DND-41 (cell line): ENCODE measurements around the gene OTUD5.
"Not testable (repeated sequence)": the region's sequence is repeated elsewhere in the genome, so short reads cannot be mapped to it uniquely, and the experiment has no call there.

Experiments
- ATAC-seq: fragments of 200-7000 bp; cut with Tn5 transposase; 3 replicates; pipeline ENCODE4 v1.9.1; 2021; ENCODE audit warnings: low read depth; ENCODE audit not compliant: insufficient read depth
- DNase-seq: peaks from one replicate; pipeline ENCODE4 v3.0.0-alpha.2; 2020
- H2AFZ ChIP-seq: 2 replicates; pipeline ENCODE4 v1.6.0; 2012; ENCODE audit warnings: low read depth, low read length
- H3K27ac ChIP-seq: 2 replicates; pipeline ENCODE4 v1.5.1; 2012; ENCODE audit warnings: low read length, inconsistent platforms
- H3K27me3 ChIP-seq: fragments of 200-600 bp; sonication (generic); 2 replicates; pipeline ENCODE4 v1.6.0; 2012; ENCODE audit warnings: low read length, mild to moderate bottlenecking, inconsistent platforms; ENCODE audit not compliant: insufficient read depth, poor library complexity
- H3K36me3 ChIP-seq: 2 replicates; pipeline ENCODE4 v1.5.1; 2012; ENCODE audit warnings: low read length, inconsistent platforms; ENCODE audit not compliant: insufficient read depth
- H3K4me1 ChIP-seq: 2 replicates; pipeline ENCODE4 v1.5.1; 2012; ENCODE audit warnings: mild to moderate bottlenecking, low read length; ENCODE audit not compliant: insufficient read depth
- H3K4me2 ChIP-seq: 2 replicates; pipeline ENCODE4 v1.6.0; 2012; ENCODE audit warnings: mild to moderate bottlenecking, moderate library complexity, low read length, inconsistent platforms; ENCODE audit not compliant: insufficient read depth
- H3K4me3 ChIP-seq, 2 experiments: fragments of 200-600 bp in 1 of 2; shearing (Covaris generic) in 1 of 2; 2 replicates each; pipeline ENCODE4 v1.5.1; 2012 to 2016; ENCODE audit warnings: inconsistent platforms in 2 of 2, low read length in 2 of 2, mild to moderate bottlenecking in 2 of 2, low read depth in 1 of 2, moderate library complexity in 1 of 2
- H3K79me2 ChIP-seq: 2 replicates; pipeline ENCODE4 v1.6.0; 2012; ENCODE audit warnings: low read length, inconsistent platforms; ENCODE audit not compliant: insufficient read depth
- H3K9ac ChIP-seq: 2 replicates; pipeline ENCODE4 v1.6.0; 2012; ENCODE audit warnings: low read depth, mild to moderate bottlenecking, inconsistent platforms, low read length, moderate library complexity
- H3K9me3 ChIP-seq: 2 replicates; pipeline ENCODE4 v1.5.1; 2012; ENCODE audit warnings: low read length, moderate library complexity, mild to moderate bottlenecking, inconsistent platforms; ENCODE audit not compliant: insufficient read depth, severe bottlenecking
- H4K20me1 ChIP-seq: 2 replicates; pipeline ENCODE4 v1.6.0; 2012; ENCODE audit warnings: low read length; ENCODE audit not compliant: insufficient read depth
- EZH2 ChIP-seq: IDR thresholded peaks from 3 replicates; pipeline ENCODE4 v1.6.1; 2012; ENCODE audit warnings: borderline replicate concordance, low read depth, mild to moderate bottlenecking, moderate library complexity, low read length, inconsistent platforms; ENCODE audit not compliant: severe bottlenecking
- TF ChIP-seq, protein P1 (sequence below): IDR thresholded peaks from 2 replicates; pipeline ENCODE4 v1.5.1; 2012; ENCODE audit warnings: borderline replicate concordance, low read length, moderate library complexity, mild to moderate bottlenecking; ENCODE audit not compliant: poor library complexity, severe bottlenecking; ENCODE audit errors: extremely low read depth

OTUD5 gene

DNA sequence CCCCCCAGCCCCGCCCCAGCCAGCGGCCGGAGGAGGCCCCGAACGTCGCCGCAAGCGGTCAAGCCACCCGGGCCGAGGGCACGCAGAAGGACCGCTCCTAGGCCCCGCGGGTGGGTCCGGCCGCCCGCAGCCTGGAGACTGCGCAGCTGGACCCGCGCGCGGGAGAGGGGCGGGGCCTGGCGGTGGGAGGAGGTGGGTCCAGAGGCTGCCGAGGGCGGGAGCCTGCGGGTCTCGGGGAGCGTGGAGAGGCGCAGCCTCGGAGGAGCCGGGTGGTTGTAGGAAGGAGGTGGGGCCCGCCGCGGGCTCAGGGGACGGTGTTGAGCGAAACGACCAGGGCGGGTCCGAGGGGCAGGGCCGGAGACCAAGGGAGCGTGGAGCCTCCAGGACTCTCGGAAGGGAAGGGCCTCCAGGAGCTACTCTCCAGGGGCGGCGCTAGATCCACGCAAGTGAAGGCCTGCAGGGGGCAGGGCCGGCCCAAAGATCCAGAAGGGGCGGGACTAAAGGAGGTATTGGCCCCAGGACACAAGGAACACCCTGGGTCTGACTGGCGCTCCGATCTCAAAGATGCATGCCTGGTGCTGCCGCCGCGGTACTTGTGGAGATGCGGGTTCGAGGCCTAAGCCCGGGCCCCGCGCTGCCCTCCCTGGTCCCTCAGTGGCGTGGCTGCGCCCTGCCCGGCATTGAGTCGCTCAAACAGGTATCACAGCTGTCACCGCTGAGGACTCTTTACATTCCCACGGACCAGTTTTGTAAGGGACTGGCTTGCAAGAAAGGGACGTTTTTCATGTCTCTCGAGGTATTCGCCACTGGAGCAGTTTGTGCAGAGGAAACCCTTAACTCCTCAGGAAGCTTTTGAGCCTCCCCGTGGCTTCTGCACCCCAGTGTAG, 65.8 kb downstream of the OTUD5 start:
- Histone ChIP-seq H3K4me1 (peaks cover 8% of the 10 kb centered on the region), H3K79me2 (peaks cover 20% of the 10 kb centered on the region), H3K4me2 (no peak overlapping the region), H2AFZ (no peak overlapping the region), H3K27me3 (no peaks in the 10 kb centered on the region), H4K20me1 (peaks cover 15% of the 10 kb centered on the region), H3K9me3 (no peaks in the 10 kb centered on the region), H3K4me3 (no peak overlapping the region), H3K9ac (no peak overlapping the region), H3K36me3 (peaks cover 22% of the 10 kb centered on the region), H3K27ac (no peak overlapping the region)
- no peak for ATAC-seq
- DNase-seq, result no peak
- TF ChIP-seq EZH2, result no peak
- TF ChIP-seq, protein P1, sequence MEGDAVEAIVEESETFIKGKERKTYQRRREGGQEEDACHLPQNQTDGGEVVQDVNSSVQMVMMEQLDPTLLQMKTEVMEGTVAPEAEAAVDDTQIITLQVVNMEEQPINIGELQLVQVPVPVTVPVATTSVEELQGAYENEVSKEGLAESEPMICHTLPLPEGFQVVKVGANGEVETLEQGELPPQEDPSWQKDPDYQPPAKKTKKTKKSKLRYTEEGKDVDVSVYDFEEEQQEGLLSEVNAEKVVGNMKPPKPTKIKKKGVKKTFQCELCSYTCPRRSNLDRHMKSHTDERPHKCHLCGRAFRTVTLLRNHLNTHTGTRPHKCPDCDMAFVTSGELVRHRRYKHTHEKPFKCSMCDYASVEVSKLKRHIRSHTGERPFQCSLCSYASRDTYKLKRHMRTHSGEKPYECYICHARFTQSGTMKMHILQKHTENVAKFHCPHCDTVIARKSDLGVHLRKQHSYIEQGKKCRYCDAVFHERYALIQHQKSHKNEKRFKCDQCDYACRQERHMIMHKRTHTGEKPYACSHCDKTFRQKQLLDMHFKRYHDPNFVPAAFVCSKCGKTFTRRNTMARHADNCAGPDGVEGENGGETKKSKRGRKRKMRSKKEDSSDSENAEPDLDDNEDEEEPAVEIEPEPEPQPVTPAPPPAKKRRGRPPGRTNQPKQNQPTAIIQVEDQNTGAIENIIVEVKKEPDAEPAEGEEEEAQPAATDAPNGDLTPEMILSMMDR, result no peak

DNA sequence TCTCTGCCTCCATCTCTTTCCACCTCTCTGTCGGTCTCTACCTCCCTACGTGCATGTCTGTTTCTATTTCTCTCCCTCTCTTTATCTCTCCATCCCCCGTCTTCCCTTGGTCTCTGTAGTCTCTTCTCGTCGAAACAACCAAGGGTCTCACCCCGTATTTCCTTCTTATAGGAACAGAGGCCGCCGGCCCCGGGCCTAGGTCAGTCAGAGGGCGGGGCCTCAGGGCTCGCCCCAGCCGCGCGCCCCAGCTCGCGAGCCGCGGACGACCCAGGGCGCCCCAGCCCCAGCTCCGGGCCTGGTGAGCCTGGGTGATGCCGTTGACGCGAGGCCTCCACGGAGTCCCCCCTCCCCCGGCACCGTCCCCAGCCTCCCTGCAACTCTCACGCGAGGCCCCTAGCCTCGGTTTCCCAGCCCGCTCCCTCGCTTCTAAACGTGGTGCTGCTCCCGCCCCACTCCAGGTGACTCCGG, 66.4 kb downstream of the OTUD5 start:
- Histone ChIP-seq H4K20me1 (peaks cover 11% of the 10 kb centered on the region; the same call in 1 of the 2 replicates), H3K4me1 (0 out of 2 replicates have a peak, but pooled peaks cover 2% of the 10 kb centered on the region), H3K9ac (no peak overlapping the region), H3K36me3 (peaks cover 22% of the 10 kb centered on the region), H3K9me3 (no peaks in the 10 kb centered on the region), H3K27ac (no peak overlapping the region), H3K4me2 (no peak overlapping the region), H3K27me3 (no peaks in the 10 kb centered on the region), H2AFZ (no peak overlapping the region), H3K79me2 (peaks cover 13% of the 10 kb centered on the region; the same call in 1 of the 2 replicates), H3K4me3 (no peak overlapping the region)
- DNase-seq, result no peak
- TF ChIP-seq, protein P1, result no peak
- TF ChIP-seq EZH2, result no peak
- no peak for ATAC-seq

- H3K79me2 ChIP-seq, result peaks cover 9% of the 10 kb centered on the region; the same call in 1 of the 2 replicates
- no peak overlapping the region for H2AFZ ChIP-seq
- 0 out of 2 replicates have a peak, but pooled peaks cover 2% of the 10 kb centered on the region for H3K4me1 ChIP-seq
- no peak overlapping the region for H3K4me3 ChIP-seq
- peaks cover 7% of the 10 kb centered on the region; the same call in 1 of the 2 replicates for H4K20me1 ChIP-seq
- ATAC-seq, result no peak
- TF ChIP-seq, protein P1, result no peak
- no peak for TF ChIP-seq EZH2
- peaks cover 21% of the 10 kb centered on the region for H3K36me3 ChIP-seq
- no peak overlapping the region for H3K9ac ChIP-seq
- no peak for DNase-seq
- H3K4me2 ChIP-seq, result no peak overlapping the region
- no peaks in the 10 kb centered on the region for H3K27me3 ChIP-seq
- no peak overlapping the region for H3K27ac ChIP-seq
- H3K9me3 ChIP-seq, result no peaks in the 10 kb centered on the region
These were observed 67.0 kb downstream of the OTUD5 start for GRCh38 chrX:48890296-48890925.

GRCh38 chrX:48886586-48886985, 70.8 kb downstream of the OTUD5 start:
- ATAC-seq, H3K4me2 ChIP-seq, DNase-seq, H3K27me3 ChIP-seq, H3K4me3 ChIP-seq, H3K4me1 ChIP-seq, H3K9ac ChIP-seq, H4K20me1 ChIP-seq, H3K79me2 ChIP-seq, H3K9me3 ChIP-seq, H3K36me3 ChIP-seq, H2AFZ ChIP-seq, H3K27ac ChIP-seq: not testable (repeated sequence)
